ENCODE results near the gene FERMT3.

FERMT3 gene

GRCh38 chr11:64164392-64165312 is 41.9 kb upstream of the FERMT3 start:
- Histone ChIP-seq H3K9me3 (ENCODE audit: control insufficient read depth, low read length) (no peaks in the 10 kb centered on the region), H3K79me2 (no peaks in the 10 kb centered on the region), H3K36me3 (ENCODE audit: control insufficient read depth, insufficient read depth, low read length) (no peaks in the 10 kb centered on the region), H3K27ac (no peak overlapping the region), H3K4me3 (ENCODE audit: low read depth, low read length) (peak overlapping the region; percentile 39), H3K4me2 (ENCODE audit: low read length) (peak overlapping the region; percentile 64), H2AFZ (peak overlapping the region; percentile 93), H3K4me1 (no peaks in the 10 kb centered on the region), H3K27me3 (ENCODE audit: control insufficient read depth, insufficient read depth, low read length) (no peaks in the 10 kb centered on the region), H3K9ac (no peak overlapping the region)
- TF ChIP-seq CTCF (IDR thresholded peaks at IDR 0.05), result no peak

GRCh38 chr11:64165481-64165841 is 41.1 kb upstream of the FERMT3 start:
- Histone ChIP-seq H3K27ac (no peak overlapping the region), H3K9ac (no peak overlapping the region), H3K27me3 (ENCODE audit: control insufficient read depth, insufficient read depth, low read length) (no peaks in the 10 kb centered on the region), H3K4me2 (ENCODE audit: low read length) (peak overlapping the region; percentile 64), H3K9me3 (ENCODE audit: control insufficient read depth, low read length) (no peaks in the 10 kb centered on the region), H3K4me3 (ENCODE audit: low read depth, low read length) (peak overlapping the region; percentile 39), H3K36me3 (ENCODE audit: control insufficient read depth, insufficient read depth, low read length) (no peaks in the 10 kb centered on the region), H3K4me1 (no peaks in the 10 kb centered on the region), H3K79me2 (no peaks in the 10 kb centered on the region), H2AFZ (peak overlapping the region; percentile 93)
- no peak for TF ChIP-seq CTCF (IDR thresholded peaks at IDR 0.05)

- Histone ChIP-seq H3K27ac (peak within 1 kb of the TSS; percentile 5), H3K4me2 (ENCODE audit: low read length) (peak within 1 kb of the TSS; percentile 64), H3K36me3 (ENCODE audit: control insufficient read depth, insufficient read depth, low read length) (no peaks in the 10 kb centered on the region), H3K79me2 (no peaks in the 10 kb centered on the region), H3K4me3 (ENCODE audit: low read depth, low read length) (peak within 1 kb of the TSS; percentile 39), H2AFZ (peak within 1 kb of the TSS; percentile 93), H3K4me1 (no peaks in the 10 kb centered on the region), H3K9me3 (ENCODE audit: control insufficient read depth, low read length) (no peaks in the 10 kb centered on the region), H3K9ac (no peak within 1 kb of the TSS), H3K27me3 (ENCODE audit: control insufficient read depth, insufficient read depth, low read length) (no peaks in the 10 kb centered on the region)
- no peak for TF ChIP-seq CTCF (IDR thresholded peaks at IDR 0.05)
These were observed 40.5 kb upstream of the FERMT3 start, which contains the start of gene MACROD1 for GRCh38 chr11:64165842-64166635. Gene MACROD1, minus strand, starts transcription at chr11:64166113. Its CDS starts 119 bp downstream, at chr11:64165994.

GRCh38 chr11:64170419-64170818 is 36.1 kb upstream of the FERMT3 start:
- Histone ChIP-seq H3K27ac (no peak overlapping the region), H3K4me1 (no peaks in the 10 kb centered on the region), H3K27me3 (ENCODE audit: control insufficient read depth, insufficient read depth, low read length) (no peaks in the 10 kb centered on the region), H3K9me3 (ENCODE audit: control insufficient read depth, low read length) (no peaks in the 10 kb centered on the region), H3K4me2 (ENCODE audit: low read length) (no peak overlapping the region), H3K4me3 (ENCODE audit: low read depth, low read length) (no peak overlapping the region), H3K36me3 (ENCODE audit: control insufficient read depth, insufficient read depth, low read length) (no peaks in the 10 kb centered on the region), H2AFZ (no peak overlapping the region), H3K9ac (no peak overlapping the region), H3K79me2 (no peaks in the 10 kb centered on the region)
- no peak for TF ChIP-seq CTCF (IDR thresholded peaks at IDR 0.05)

All from parathyroid adenoma (tissue), 2 donors.